GM12801 (cell line): ENCODE measurements around the gene ITGB5.

ENCODE experiments used
- CTCF ChIP-seq: IDR thresholded peaks from one replicate; pipeline ENCODE4 v1.5.1; 2011; ENCODE audit warnings: control low read depth; ENCODE audit not compliant: insufficient read length; ENCODE audit errors: extremely low read depth

The ITGB5 gene

GRCh38 chr3:124805671-124806070 is 81.5 kb downstream of the ITGB5 start:
- TF ChIP-seq CTCF = no peak

- TF ChIP-seq CTCF = no peak
These were observed 82.3 kb downstream of the ITGB5 start for GRCh38 chr3:124804875-124805274.

GRCh38 chr3:124802702-124803101 is 84.5 kb downstream of the ITGB5 start:
- TF ChIP-seq CTCF = no peak

GRCh38 chr3:124802061-124802698 is 85.0 kb downstream of the ITGB5 start:
- no peak for TF ChIP-seq CTCF

GRCh38 chr3:124800511-124801258 is 86.5 kb downstream of the ITGB5 start:
- TF ChIP-seq CTCF = no peak

GRCh38 chr3:124800076-124800475 is 87.1 kb downstream of the ITGB5 start:
- TF ChIP-seq CTCF = no peak

GRCh38 chr3:124799676-124800075 is 87.5 kb downstream of the ITGB5 start:
- TF ChIP-seq CTCF = no peak
